Urinary bladder (tissue), 4 donors: Measurements from ENCODE around the gene TRAPPC12. TPM values are rescaled to one million over a fixed set of nuclear protein-coding genes. Genes with fewer than 3 reads are reported as not detected.

Source experiments
- DNase-seq: peaks from one replicate; pipeline ENCODE4 v3.0.0-alpha.2; 2015; ENCODE audit errors: extremely low spot score
- H3K27ac ChIP-seq: one replicate; pipeline ENCODE4 v1.5.1; 2013; ENCODE audit warnings: low read depth, mild to moderate bottlenecking, moderate library complexity
- H3K36me3 ChIP-seq: one replicate; pipeline ENCODE4 v1.6.1; 2013; ENCODE audit warnings: mild to moderate bottlenecking, moderate library complexity; ENCODE audit not compliant: insufficient read depth
- H3K4me1 ChIP-seq: one replicate; pipeline ENCODE4 v1.6.1; 2013; ENCODE audit warnings: mild to moderate bottlenecking, moderate library complexity; ENCODE audit not compliant: insufficient read depth
- H3K4me3 ChIP-seq: one replicate; pipeline ENCODE4 v1.5.1; 2013; ENCODE audit warnings: low read depth, low read length
- WGBS: extraction: QIAGEN DNeasy Blood & Tissue Kit; methylation state at CpG from one replicate; pipeline ENCODE4 v1.1.7; 2013; 5-methylcytosine and 5-hydroxymethylcytosine counted together
- polyA plus RNA-seq: library from polyadenylated mRNA; stranded (reverse); fragments of 200-250 nt; gene quantifications from one replicate; pipeline ENCODE4 v1.2.3, GENCODE V29; 2013
- total RNA-seq: library from RNA; depleted of rRNA; stranded (reverse); fragments of >200 nt; gene quantifications from one replicate; pipeline ENCODE4 v1.2.3, GENCODE V29; 2014
- donor health status: healthy with polysubstance abuse.
- donor health status: healthy.

TRAPPC12 gene
- total and polyA plus RNA-seq, 2 donors: 60.4 to 68.6 TPM

- peaks cover 12% of the 10 kb centered on the region for H3K36me3 ChIP-seq
- 67% methylated on average over 10 of the region's 10 CpGs for WGBS
- H3K27ac ChIP-seq: no peak overlapping the region
- H3K4me3 ChIP-seq: no peak overlapping the region
- H3K4me1 ChIP-seq: no peaks in the 10 kb centered on the region
- DNase-seq: no peak
Measured at GRCh38 chr2:3386448-3386958, 7.0 kb downstream of the TRAPPC12 start.

GRCh38 chr2:3387011-3387410, 7.5 kb downstream of the TRAPPC12 start:
- DNase-seq: no peak
- Histone ChIP-seq H3K27ac (no peak overlapping the region), H3K4me1 (no peaks in the 10 kb centered on the region), H3K36me3 (peaks cover 12% of the 10 kb centered on the region), H3K4me3 (no peak overlapping the region)
- WGBS: 66% methylated on average over 5 of the region's 5 CpGs

GRCh38 chr2:3387644-3388411, 8.3 kb downstream of the TRAPPC12 start:
- Histone ChIP-seq H3K4me1 (no peaks in the 10 kb centered on the region), H3K36me3 (peaks cover 12% of the 10 kb centered on the region), H3K27ac (no peak overlapping the region), H3K4me3 (no peak overlapping the region)
- 93% methylated on average over 89 of the region's 89 CpGs for WGBS
- no peak for DNase-seq

GRCh38 chr2:3388412-3388738, 8.9 kb downstream of the TRAPPC12 start:
- Histone ChIP-seq H3K27ac (no peak overlapping the region), H3K4me1 (no peaks in the 10 kb centered on the region), H3K4me3 (no peak overlapping the region), H3K36me3 (peaks cover 12% of the 10 kb centered on the region)
- no peak for DNase-seq
- WGBS: 98% methylated on average over 31 of the region's 31 CpGs

- peaks cover 12% of the 10 kb centered on the region for H3K36me3 ChIP-seq
- no peak overlapping the region for H3K27ac ChIP-seq
- no peak for DNase-seq
- H3K4me1 ChIP-seq: no peaks in the 10 kb centered on the region
- 98% methylated on average over 29 of the region's 29 CpGs for WGBS
- no peak overlapping the region for H3K4me3 ChIP-seq
Measured at GRCh38 chr2:3389193-3389592, 9.7 kb downstream of the TRAPPC12 start.

GRCh38 chr2:3390041-3390440, 10.5 kb downstream of the TRAPPC12 start:
- WGBS: 95% methylated on average over 8 of the region's 8 CpGs
- no peak for DNase-seq
- H3K4me1 ChIP-seq: no peaks in the 10 kb centered on the region
- H3K36me3 ChIP-seq: peaks cover 12% of the 10 kb centered on the region
- no peak overlapping the region for H3K27ac ChIP-seq
- no peak overlapping the region for H3K4me3 ChIP-seq

GRCh38 chr2:3392216-3392615, 12.7 kb downstream of the TRAPPC12 start:
- H3K27ac ChIP-seq: no peak overlapping the region
- H3K4me1 ChIP-seq: no peaks in the 10 kb centered on the region
- peaks cover 11% of the 10 kb centered on the region for H3K36me3 ChIP-seq
- no peak overlapping the region for H3K4me3 ChIP-seq
- WGBS: 94% methylated on average over 4 of the region's 4 CpGs
- no peak for DNase-seq

- Histone ChIP-seq H3K27ac (no peak overlapping the region), H3K36me3 (no peaks in the 10 kb centered on the region), H3K4me3 (no peak overlapping the region), H3K4me1 (no peaks in the 10 kb centered on the region)
- DNase-seq: no peak
- WGBS: 99% methylated on average over 1 of the region's 1 CpG
Measured at GRCh38 chr2:3396920-3397559, 17.5 kb downstream of the TRAPPC12 start.

- peaks cover 2% of the 10 kb centered on the region for H3K36me3 ChIP-seq
- no peak for DNase-seq
- H3K4me1 ChIP-seq: no peaks in the 10 kb centered on the region
- no peak overlapping the region for H3K4me3 ChIP-seq
- H3K27ac ChIP-seq: no peak overlapping the region
- 85% methylated on average over 5 of the region's 5 CpGs for WGBS
Measured at GRCh38 chr2:3398857-3399256, 19.4 kb downstream of the TRAPPC12 start.

- no peak for DNase-seq
- 71% methylated on average over 3 of the region's 3 CpGs for WGBS
- Histone ChIP-seq H3K27ac (no peak overlapping the region), H3K36me3 (peaks cover 2% of the 10 kb centered on the region), H3K4me3 (no peak overlapping the region), H3K4me1 (no peaks in the 10 kb centered on the region)
Measured at GRCh38 chr2:3399381-3399780, 19.9 kb downstream of the TRAPPC12 start.

- no peak for DNase-seq
- H3K4me1 ChIP-seq: no peaks in the 10 kb centered on the region
- H3K36me3 ChIP-seq: peaks cover 2% of the 10 kb centered on the region
- 36% methylated on average over 9 of the region's 9 CpGs for WGBS
- no peak overlapping the region for H3K27ac ChIP-seq
- no peak overlapping the region for H3K4me3 ChIP-seq
Measured at GRCh38 chr2:3399829-3400228, 20.3 kb downstream of the TRAPPC12 start.

- no peak overlapping the region for H3K4me3 ChIP-seq
- peaks cover 2% of the 10 kb centered on the region for H3K36me3 ChIP-seq
- DNase-seq: no peak
- WGBS: 96% methylated on average over 11 of the region's 11 CpGs
- peaks cover 2% of the 10 kb centered on the region for H3K4me1 ChIP-seq
- no peak overlapping the region for H3K27ac ChIP-seq
Measured at GRCh38 chr2:3403587-3404334, 24.3 kb downstream of the TRAPPC12 start.

- H3K27ac ChIP-seq: no peak overlapping the region
- 87% methylated on average over 11 of the region's 11 CpGs for WGBS
Measured at GRCh38 chr2:3404349-3404894, 24.9 kb downstream of the TRAPPC12 start.

More at GRCh38 chr2:3404349-3404894, 24.9 kb downstream of the TRAPPC12 start:
- no peak for DNase-seq
- Histone ChIP-seq H3K36me3 (peaks cover 2% of the 10 kb centered on the region), H3K4me3 (no peak overlapping the region), H3K4me1 (peaks cover 2% of the 10 kb centered on the region)
